ENCODE results near the gene ZSCAN18. TPM values are rescaled to one million over a fixed set of nuclear protein-coding genes. Genes with fewer than 3 reads are reported as not detected.

ZSCAN18 gene
- total and polyA plus RNA-seq, 4 experiments from 2014 or later: 15.3 to 69.1 (median 39.8) TPM

Other genes with a start within 250 kb of the ZSCAN18 start
- 10 to 100 TPM; 58.5 to 62.8 TPM for gene ZNF587, start 248.4 kb downstream of the ZSCAN18 start, total RNA-seq
- gene ZNF587, start 248.4 kb downstream of the ZSCAN18 start, polyA plus RNA-seq: 1 to 10 TPM; 2.7 to 7.8 TPM
- 10 to 100 TPM; 32.3 to 35.3 TPM for gene ZNF814, start 209.2 kb downstream of the ZSCAN18 start, total RNA-seq
- 10 to 100 TPM in 1 of 2 donors, 1 to 10 TPM in 1; 9.3 to 20.0 TPM for gene ZNF814, start 209.2 kb downstream of the ZSCAN18 start, polyA plus RNA-seq
- gene ZNF417, start 181.6 kb downstream of the ZSCAN18 start, total RNA-seq: 10 to 100 TPM; 48.2 to 49.4 TPM
- 1 to 10 TPM in 1 of 2 donors, under 1 TPM in 1; 0.87 to 4.8 TPM for gene ZNF417, start 181.6 kb downstream of the ZSCAN18 start, polyA plus RNA-seq
- gene ZNF418, start 162.8 kb downstream of the ZSCAN18 start, total RNA-seq: 1 to 10 TPM; 5.2 to 9.7 TPM
- gene ZNF418, start 162.8 kb downstream of the ZSCAN18 start, polyA plus RNA-seq: 1 to 10 TPM; 1.7 to 4.6 TPM
- 10 to 100 TPM; 12.4 to 13.9 TPM for gene ZNF256, start 150.5 kb downstream of the ZSCAN18 start, total RNA-seq
- gene ZNF256, start 150.5 kb downstream of the ZSCAN18 start, polyA plus RNA-seq: 1 to 10 TPM; 5.6 to 6.9 TPM
- gene C19orf18, start 123.7 kb downstream of the ZSCAN18 start, total RNA-seq: 1 to 10 TPM in 1 of 2 experiments, under 1 TPM in 1; 0.76 to 1.2 TPM
- gene C19orf18, start 123.7 kb downstream of the ZSCAN18 start, polyA plus RNA-seq: under 1 TPM in 1 of 2 donors, not detected in 1; 0.22 TPM
- gene ZNF606, start 95.4 kb downstream of the ZSCAN18 start, total RNA-seq: 10 to 100 TPM; 25.5 to 37.3 TPM
- gene ZNF606, start 95.4 kb downstream of the ZSCAN18 start, polyA plus RNA-seq: 1 to 10 TPM; 2.7 to 7.2 TPM
- not detected for gene ZSCAN1, start 64.2 kb downstream of the ZSCAN18 start, total RNA-seq
- gene ZSCAN1, start 64.2 kb downstream of the ZSCAN18 start, polyA plus RNA-seq: not detected
- under 1 TPM; 0.41 to 0.47 TPM for gene ZNF135, start 38.9 kb downstream of the ZSCAN18 start, total RNA-seq
- gene ZNF135, start 38.9 kb downstream of the ZSCAN18 start, polyA plus RNA-seq: 1 to 10 TPM in 1 of 2 donors, under 1 TPM in 1; 0.44 to 2.0 TPM
- gene ZNF329, start 52.6 kb upstream of the ZSCAN18 start, total RNA-seq: 10 to 100 TPM; 14.2 to 17.4 TPM
- 1 to 10 TPM; 2.9 to 8.0 TPM for gene ZNF329, start 52.6 kb upstream of the ZSCAN18 start, polyA plus RNA-seq
- gene ZNF274, start 84.8 kb upstream of the ZSCAN18 start, total RNA-seq: 10 to 100 TPM; 76.5 to 77.1 TPM
- 10 to 100 TPM; 26.8 to 35.2 TPM for gene ZNF274, start 84.8 kb upstream of the ZSCAN18 start, polyA plus RNA-seq
- gene ZNF544, start 130.7 kb upstream of the ZSCAN18 start, total RNA-seq: 10 to 100 TPM; 63.3 to 67.6 TPM
- gene ZNF544, start 130.7 kb upstream of the ZSCAN18 start, polyA plus RNA-seq: 10 to 100 TPM; 13.7 to 23.0 TPM
- gene ZNF8, start 180.7 kb upstream of the ZSCAN18 start, total RNA-seq: 10 to 100 TPM in 1 of 2 experiments, 1 to 10 TPM in 1; 9.5 to 10.2 TPM
- gene ZNF8, start 180.7 kb upstream of the ZSCAN18 start, polyA plus RNA-seq: under 1 TPM; 0.63 to 0.94 TPM
- gene ERVK3-1, start 207.1 kb upstream of the ZSCAN18 start, total RNA-seq: 10 to 100 TPM; 72.3 to 76.6 TPM
- gene ERVK3-1, start 207.1 kb upstream of the ZSCAN18 start, polyA plus RNA-seq: 10 to 100 TPM; 59.3 to 73.9 TPM
- gene ZSCAN22, start 228.8 kb upstream of the ZSCAN18 start, total RNA-seq: 1 to 10 TPM; 5.0 to 5.3 TPM
- 1 to 10 TPM in 1 of 2 donors, under 1 TPM in 1; 0.36 to 3.5 TPM for gene ZSCAN22, start 228.8 kb upstream of the ZSCAN18 start, polyA plus RNA-seq